ENCODE data around the gene ABI1.

GRCh38 chr10:26696786-26697162 lies 164.0 kb downstream of the ABI1 start:
- 0 out of 2 replicates have a peak, but pooled peaks have one; percentile 14 for TF ChIP-seq BHLHE40 (IDR thresholded peaks at IDR 0.05; ENCODE audit: low read depth, low read length)
- TF ChIP-seq RAD21 (IDR thresholded peaks at IDR 0.05; ENCODE audit: low read length) = no peak
- no peak for TF ChIP-seq CTCF (conservative IDR thresholded peaks at IDR 0.05; ENCODE audit: low read depth, low read length)
- no peak for TF ChIP-seq CHD1 (IDR thresholded peaks at IDR 0.05; ENCODE audit: low read depth, low read length)
- TF ChIP-seq MXI1 (IDR thresholded peaks at IDR 0.05; ENCODE audit: borderline replicate concordance, low read depth, low read length) = no peak
- no peak for TF ChIP-seq POLR2A (IDR thresholded peaks at IDR 0.05; ENCODE audit: low read depth, low read length)
- no peak for TF ChIP-seq RFX5 (IDR thresholded peaks at IDR 0.05; ENCODE audit: low read depth, low read length)
- TF ChIP-seq CEBPB (IDR thresholded peaks at IDR 0.05; ENCODE audit: low read depth, low read length) = peak; percentile 73
- no peak for TF ChIP-seq MAZ (IDR thresholded peaks at IDR 0.05; ENCODE audit: borderline replicate concordance, low read depth, low read length)
- TF ChIP-seq RCOR1 (IDR thresholded peaks at IDR 0.05; ENCODE audit: insufficient replicate concordance, low read length) = no peak
- TF ChIP-seq, protein P1, sequence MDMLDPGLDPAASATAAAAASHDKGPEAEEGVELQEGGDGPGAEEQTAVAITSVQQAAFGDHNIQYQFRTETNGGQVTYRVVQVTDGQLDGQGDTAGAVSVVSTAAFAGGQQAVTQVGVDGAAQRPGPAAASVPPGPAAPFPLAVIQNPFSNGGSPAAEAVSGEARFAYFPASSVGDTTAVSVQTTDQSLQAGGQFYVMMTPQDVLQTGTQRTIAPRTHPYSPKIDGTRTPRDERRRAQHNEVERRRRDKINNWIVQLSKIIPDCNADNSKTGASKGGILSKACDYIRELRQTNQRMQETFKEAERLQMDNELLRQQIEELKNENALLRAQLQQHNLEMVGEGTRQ (IDR thresholded peaks at IDR 0.05; ENCODE audit: low read depth, low read length) = no peak
- no peak for TF ChIP-seq FOS (IDR thresholded peaks at IDR 0.05; ENCODE audit: low read depth, low read length)
- TF ChIP-seq MAFK (IDR thresholded peaks at IDR 0.05; ENCODE audit: low read depth, low read length) = no peak
